Fibroblast of skin of abdomen (primary cell): Measurements from ENCODE around the gene DEF6.
"Not testable (repeated sequence)": the region's sequence is repeated elsewhere in the genome, so short reads cannot be mapped to it uniquely, and the experiment has no call there.

Experiments
- DNase-seq: peaks from one replicate; pipeline ENCODE4 v3.0.0-alpha.2; 2013

DEF6 gene

DNA sequence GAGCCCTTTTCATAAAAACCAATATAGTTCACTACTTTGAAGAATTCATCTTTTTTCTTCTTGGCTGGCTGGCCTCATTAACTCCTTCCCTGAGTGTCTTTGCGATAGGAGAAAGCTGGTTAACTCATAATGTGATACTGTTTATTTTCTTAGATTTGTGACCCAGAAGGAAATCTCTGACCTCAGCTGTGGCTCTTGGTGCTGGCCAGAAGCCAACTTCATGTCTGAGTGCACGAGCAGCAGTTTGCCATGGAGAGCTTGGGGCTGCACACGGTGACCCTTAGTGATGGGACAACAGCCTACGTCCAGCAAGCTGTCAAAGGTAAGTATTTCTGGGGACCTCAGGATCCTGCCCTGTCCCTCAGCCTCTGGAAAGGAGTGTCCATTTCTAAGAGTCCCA lies 16.7 kb upstream of the DEF6 start:
- DNase-seq = no peak

GRCh38 chr6:35282472-35282871 lies 15.1 kb upstream of the DEF6 start:
- DNase-seq = no peak

- no peak for DNase-seq
These were observed 14.3 kb upstream of the DEF6 start for GRCh38 chr6:35283361-35283760.

GRCh38 chr6:35287671-35288396 lies 9.8 kb upstream of the DEF6 start:
- DNase-seq = no peak

GRCh38 chr6:35288834-35289233 lies 8.8 kb upstream of the DEF6 start:
- no peak for DNase-seq

DNA sequence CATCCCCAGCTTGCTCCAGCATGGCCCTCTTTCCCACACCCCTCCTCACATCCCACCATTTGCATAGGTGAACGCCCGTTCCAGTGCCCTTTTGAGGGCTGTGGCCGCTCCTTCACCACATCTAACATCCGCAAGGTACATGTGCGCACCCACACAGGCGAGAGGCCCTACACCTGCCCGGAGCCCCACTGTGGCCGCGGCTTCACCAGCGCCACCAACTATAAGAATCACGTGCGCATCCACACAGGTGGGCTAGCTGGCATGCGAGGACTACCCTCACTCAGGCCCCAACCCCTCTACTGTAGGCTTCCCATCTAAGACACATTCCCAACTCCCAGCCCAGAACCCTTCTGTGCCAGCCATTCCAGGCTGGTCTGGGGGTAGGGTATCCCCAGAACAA lies 6.1 kb upstream of the DEF6 start:
- no peak for DNase-seq

GRCh38 chr6:35292494-35292893 lies 5.1 kb upstream of the DEF6 start:
- DNase-seq = no peak

GRCh38 chr6:35293681-35294080 lies 3.9 kb upstream of the DEF6 start:
- no peak for DNase-seq

- DNase-seq = peak; percentile 24
These were observed 3.2 kb upstream of the DEF6 start for GRCh38 chr6:35294308-35294945.

DNA sequence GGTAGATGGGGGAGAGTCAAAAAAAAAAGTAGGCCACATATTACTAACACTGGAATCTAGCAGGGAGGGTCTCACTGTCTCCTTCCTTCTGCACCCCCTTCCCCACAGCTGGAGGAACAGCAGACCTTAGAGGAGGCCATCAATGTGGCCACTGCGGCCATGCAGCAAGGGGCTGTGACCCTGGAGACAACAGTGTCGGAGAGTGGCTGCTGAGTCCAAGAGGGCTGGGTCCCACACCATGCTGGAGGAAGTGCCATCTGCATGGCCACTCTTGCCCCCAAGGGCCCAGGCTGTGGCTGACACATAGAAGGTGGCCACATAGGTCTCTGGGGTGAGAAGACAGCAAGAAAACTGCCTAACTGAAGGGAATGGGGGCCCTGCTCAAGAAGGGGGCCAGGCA lies 2.6 kb upstream of the DEF6 start:
- DNase-seq = no peak

DNA sequence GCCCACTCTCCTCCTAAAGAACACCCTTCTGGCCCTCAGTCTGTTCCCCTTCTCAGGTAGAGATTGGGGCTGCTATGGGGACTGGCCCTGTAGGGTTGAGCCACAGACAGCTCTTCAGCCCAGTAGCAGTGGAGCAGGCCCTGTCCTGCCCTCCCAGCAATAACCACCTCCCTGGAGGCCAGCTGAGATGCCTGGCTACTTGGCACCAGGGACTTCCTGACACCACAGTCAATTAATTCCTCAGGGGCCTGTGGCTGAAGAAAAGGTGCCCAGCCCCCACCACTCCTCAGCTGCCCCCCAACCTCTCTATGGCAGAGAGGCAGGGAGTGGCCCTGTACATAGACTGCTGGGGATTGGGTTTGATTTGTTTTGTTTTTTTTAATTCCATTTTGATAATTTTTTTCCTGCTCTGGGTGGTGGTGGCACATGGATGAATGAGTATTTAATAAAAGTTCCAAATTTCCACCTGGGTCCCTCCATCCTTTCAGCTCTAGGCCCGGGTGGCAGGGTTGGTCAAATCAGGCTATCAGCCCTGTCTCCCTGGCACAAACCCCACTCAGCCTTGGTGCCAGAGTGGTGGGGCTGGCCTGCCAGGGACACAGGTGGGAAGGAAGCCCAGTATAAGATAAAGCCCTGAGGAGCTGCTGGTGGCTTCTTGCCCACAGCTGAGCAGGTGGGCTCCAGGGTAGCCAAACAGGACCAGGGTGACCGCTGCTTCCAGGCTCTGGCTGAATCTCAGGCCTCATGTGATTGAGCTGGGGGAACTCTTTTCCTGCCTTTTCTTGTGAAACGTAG lies 1.9 kb upstream of the DEF6 start:
- no peak for DNase-seq

GRCh38 chr6:35296931-35297600 lies 552 bp upstream of the DEF6 start:
- DNase-seq = no peak

DNA sequence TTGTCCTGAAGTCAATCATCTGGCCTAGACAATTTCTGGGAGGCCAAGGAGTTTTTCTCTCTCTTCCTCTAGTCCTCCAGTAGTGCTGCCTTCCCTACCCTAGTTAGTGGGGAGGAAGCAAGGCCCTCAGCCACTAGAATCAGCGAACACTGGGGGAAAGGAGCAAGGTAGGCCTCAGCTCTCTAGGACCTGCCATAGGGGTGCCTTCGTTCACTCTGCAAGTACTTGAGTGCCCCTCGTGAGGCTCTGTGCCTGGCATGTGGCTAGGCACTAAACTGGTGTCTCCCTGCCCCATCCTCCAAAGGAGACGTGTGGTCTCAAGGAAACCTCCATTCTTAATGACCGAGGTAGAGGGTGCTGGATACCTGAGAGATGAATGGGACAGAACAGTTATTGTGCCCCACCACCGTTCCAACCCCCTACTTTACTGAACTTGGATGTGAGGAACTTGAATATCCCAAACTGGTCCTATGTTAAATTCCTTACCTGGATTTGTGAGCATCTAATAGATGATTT lies 1.1 kb downstream of the DEF6 start:
- no peak for DNase-seq

- DNase-seq = no peak
These were observed 2.1 kb downstream of the DEF6 start for GRCh38 chr6:35299674-35300073.

DNA sequence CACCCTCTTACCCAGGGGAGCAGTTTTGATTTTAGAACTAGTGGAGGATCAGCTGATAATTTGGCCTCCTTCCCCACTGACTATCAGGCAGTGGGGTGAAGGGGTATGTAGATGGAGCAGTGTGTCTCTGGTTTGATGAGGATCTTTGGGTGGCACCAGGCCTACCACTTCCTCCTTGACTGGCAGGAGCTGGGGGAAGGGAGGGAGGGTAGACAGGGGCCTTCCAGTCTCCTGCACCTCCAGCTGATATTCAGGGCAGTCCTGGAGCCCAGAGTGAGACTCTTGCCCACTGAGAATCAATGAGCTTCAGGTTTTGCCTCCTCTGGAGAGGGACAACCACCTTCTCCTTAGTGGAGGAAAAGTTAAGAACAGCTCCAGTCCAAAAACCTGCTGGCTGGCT lies 3.2 kb downstream of the DEF6 start:
- DNase-seq = no peak

- DNase-seq = peak; percentile 20
These were observed 5.1 kb downstream of the DEF6 start for GRCh38 chr6:35302604-35303241.

- DNase-seq = no peak
These were observed 6.7 kb downstream of the DEF6 start for GRCh38 chr6:35304299-35304698.

DNA sequence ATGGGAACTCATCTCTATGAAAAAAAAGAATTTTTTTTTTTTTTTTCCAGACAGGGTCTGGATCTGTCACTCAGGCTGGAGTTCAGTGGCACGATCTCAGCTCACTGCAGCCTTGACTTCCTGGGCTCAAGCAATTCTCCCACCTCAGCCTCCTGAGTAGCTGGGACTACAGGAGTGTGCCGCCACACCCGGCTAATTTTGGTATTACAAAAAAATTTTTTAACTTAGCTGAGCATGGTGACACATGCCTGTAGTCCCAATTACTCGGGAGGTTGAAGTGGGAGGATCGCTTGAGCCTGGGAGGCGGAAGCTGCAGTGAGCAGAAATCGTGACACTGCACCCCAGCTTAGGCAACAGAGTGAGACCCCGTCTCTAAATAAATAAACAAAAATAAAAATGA lies 7.5 kb downstream of the DEF6 start:
- DNase-seq = no peak

DNA sequence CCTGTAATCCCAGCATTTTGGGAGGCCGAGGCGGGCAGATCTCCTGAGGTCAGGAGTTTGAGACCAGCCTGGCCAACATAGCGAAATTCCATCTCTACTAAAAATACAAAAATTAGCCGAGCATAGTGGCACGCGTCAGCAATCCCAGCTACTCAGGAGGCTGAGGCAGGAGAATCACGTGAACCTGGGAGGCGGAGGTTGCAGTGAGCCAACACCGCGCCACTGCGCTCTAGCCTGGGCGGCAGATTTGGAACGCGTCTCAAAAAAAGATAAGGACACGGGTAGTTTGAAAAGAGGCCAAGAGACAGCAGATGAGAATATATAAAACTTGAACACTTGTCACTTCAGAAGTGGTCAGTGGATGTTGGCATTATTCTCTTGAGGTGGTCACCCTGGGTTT lies 9.5 kb downstream of the DEF6 start:
- DNase-seq = not testable (repeated sequence)

DNA sequence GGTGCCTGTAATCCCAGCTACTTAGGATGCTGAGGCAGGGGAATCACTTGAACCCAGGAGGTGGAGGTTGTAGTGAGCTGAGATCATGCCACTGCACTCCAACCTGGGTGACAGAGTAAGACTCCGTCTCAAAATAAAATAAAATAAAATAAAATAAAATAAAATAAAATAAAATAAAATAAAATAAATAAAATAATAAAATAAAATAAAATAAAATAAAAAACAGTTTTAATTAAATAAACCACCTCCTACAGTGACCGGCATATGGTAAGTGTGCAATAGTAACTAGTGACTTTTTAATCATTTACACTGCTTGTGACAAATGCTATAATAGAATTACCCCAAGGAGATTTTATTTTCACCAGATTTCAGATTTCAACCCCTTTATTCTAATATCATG lies 10.9 kb downstream of the DEF6 start:
- not testable (repeated sequence) for DNase-seq

GRCh38 chr6:35309611-35310264 lies 12.1 kb downstream of the DEF6 start:
- no peak for DNase-seq
